HEK293T (cell line): Measurements from ENCODE around the gene POFUT2.

Experiments
- CTCF ChIA-PET: fragments of 350-600 bp; formaldehyde crosslinking; extraction: SDS; loops from one replicate; lab custom pipeline; 2021; ENCODE audit warnings: antibody characterized with exemption, inconsistent platforms; lab: Yijun Ruan, JAX
- POLR2A ChIA-PET: fragments of 350-600 bp; formaldehyde crosslinking; extraction: SDS; loops from one replicate; lab custom pipeline; 2020; ENCODE audit warnings: antibody characterized with exemption, inconsistent platforms; lab: Yijun Ruan, JAX
- DNase-seq: peaks from one replicate; pipeline ENCODE4 v3.0.0; 2012; ENCODE audit warnings: mixed read lengths; ENCODE audit errors: extremely low spot score
- ARNT ChIP-seq: fragments of 450-650 bp; IDR thresholded peaks from 2 replicates; pipeline ENCODE4 v1.6.1; 2017; ENCODE audit warnings: mild to moderate bottlenecking
- BHLHE40 ChIP-seq: fragments of 450-650 bp; IDR thresholded peaks from 2 replicates; pipeline ENCODE4 v1.6.1; 2016; ENCODE audit warnings: mild to moderate bottlenecking, moderate library complexity, borderline replicate concordance
- CTBP1 ChIP-seq: fragments of 450-650 bp; IDR thresholded peaks from 2 replicates; pipeline ENCODE4 v1.6.1; 2016; ENCODE audit warnings: borderline replicate concordance
- ELF4 ChIP-seq: fragments of 450-650 bp; IDR thresholded peaks from 2 replicates; pipeline ENCODE4 v1.6.1; 2017; ENCODE audit warnings: antibody characterized with exemption
- FOXA1 ChIP-seq: fragments of 450-650 bp; IDR thresholded peaks from 2 replicates; pipeline ENCODE4 v1.6.1; 2016; ENCODE audit warnings: mild to moderate bottlenecking
- FOXK2 ChIP-seq: fragments of 450-650 bp; IDR thresholded peaks from 2 replicates; pipeline ENCODE4 v1.6.1; 2016; ENCODE audit warnings: mild to moderate bottlenecking
- FOXM1 ChIP-seq: fragments of 450-650 bp; IDR thresholded peaks from 2 replicates; pipeline ENCODE4 v1.6.1; 2017; ENCODE audit warnings: mild to moderate bottlenecking, borderline replicate concordance
- HDGF ChIP-seq: fragments of 450-650 bp; IDR thresholded peaks from 2 replicates; pipeline ENCODE4 v1.6.1; 2017; ENCODE audit warnings: antibody characterized with exemption, borderline replicate concordance
- L3MBTL2 ChIP-seq: fragments of 450-650 bp; conservative IDR thresholded peaks from 2 replicates; pipeline ENCODE4 v1.6.1; 2016; ENCODE audit warnings: mild to moderate bottlenecking
- LEF1 ChIP-seq: fragments of 450-650 bp; IDR thresholded peaks from 2 replicates; pipeline ENCODE4 v1.6.1; 2017; ENCODE audit warnings: mild to moderate bottlenecking, borderline replicate concordance
- NFRKB ChIP-seq: fragments of 450-650 bp; IDR thresholded peaks from 2 replicates; pipeline ENCODE4 v1.6.1; 2016; ENCODE audit warnings: mild to moderate bottlenecking, moderate library complexity
- SP1 ChIP-seq: fragments of 450-650 bp; IDR thresholded peaks from 2 replicates; pipeline ENCODE4 v1.6.1; 2017
- SUZ12 ChIP-seq: fragments of 450-650 bp; IDR thresholded peaks from 2 replicates; pipeline ENCODE4 v1.6.1; 2016; ENCODE audit warnings: mild to moderate bottlenecking
- TARDBP ChIP-seq: fragments of 450-650 bp; IDR thresholded peaks from 2 replicates; pipeline ENCODE4 v1.6.1; 2016
- ZNF384 ChIP-seq: fragments of 450-650 bp; IDR thresholded peaks from 2 replicates; pipeline ENCODE4 v1.6.1; 2016
- TF ChIP-seq, protein P1 (sequence below): fragments of 450-650 bp; IDR thresholded peaks from 2 replicates; pipeline ENCODE4 v1.6.1; 2016

POFUT2 gene

DNA sequence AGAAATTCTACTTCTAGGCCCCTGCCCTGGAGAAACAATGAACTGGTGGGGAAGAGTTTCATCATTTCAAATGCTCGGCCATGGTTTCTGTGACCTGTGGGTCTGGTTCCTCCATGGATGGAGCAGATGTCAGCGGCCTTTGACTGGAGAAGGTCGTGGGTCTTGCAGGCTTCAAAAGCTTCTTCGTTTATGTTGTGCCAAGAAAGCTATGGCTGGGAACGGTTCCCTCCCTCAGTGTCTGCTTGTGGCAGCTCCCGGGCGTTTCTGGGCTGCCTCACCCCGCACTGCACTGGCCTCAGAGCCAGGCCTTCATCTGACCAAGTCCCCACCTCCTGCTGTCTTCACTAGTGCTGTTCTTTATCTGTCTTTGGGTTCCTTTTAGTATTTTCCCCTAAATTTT, 46.4 kb upstream of the POFUT2 start:
- CTCF ChIA-PET = no interaction called here
- POLR2A ChIA-PET = no interaction called here
- TF ChIP-seq L3MBTL2 (no peak), TARDBP (no peak), LEF1 (no peak), CTBP1 (no peak), SP1 (no peak), HDGF (no peak), ELF4 (no peak), FOXM1 (no peak), ZNF384 (no peak), BHLHE40 (no peak), NFRKB (no peak), FOXK2 (no peak), ARNT (no peak), SUZ12 (no peak), FOXA1 (no peak)
- TF ChIP-seq, protein P1, sequence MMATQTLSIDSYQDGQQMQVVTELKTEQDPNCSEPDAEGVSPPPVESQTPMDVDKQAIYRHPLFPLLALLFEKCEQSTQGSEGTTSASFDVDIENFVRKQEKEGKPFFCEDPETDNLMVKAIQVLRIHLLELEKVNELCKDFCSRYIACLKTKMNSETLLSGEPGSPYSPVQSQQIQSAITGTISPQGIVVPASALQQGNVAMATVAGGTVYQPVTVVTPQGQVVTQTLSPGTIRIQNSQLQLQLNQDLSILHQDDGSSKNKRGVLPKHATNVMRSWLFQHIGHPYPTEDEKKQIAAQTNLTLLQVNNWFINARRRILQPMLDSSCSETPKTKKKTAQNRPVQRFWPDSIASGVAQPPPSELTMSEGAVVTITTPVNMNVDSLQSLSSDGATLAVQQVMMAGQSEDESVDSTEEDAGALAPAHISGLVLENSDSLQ = no peak
- DNase-seq = no peak

DNA sequence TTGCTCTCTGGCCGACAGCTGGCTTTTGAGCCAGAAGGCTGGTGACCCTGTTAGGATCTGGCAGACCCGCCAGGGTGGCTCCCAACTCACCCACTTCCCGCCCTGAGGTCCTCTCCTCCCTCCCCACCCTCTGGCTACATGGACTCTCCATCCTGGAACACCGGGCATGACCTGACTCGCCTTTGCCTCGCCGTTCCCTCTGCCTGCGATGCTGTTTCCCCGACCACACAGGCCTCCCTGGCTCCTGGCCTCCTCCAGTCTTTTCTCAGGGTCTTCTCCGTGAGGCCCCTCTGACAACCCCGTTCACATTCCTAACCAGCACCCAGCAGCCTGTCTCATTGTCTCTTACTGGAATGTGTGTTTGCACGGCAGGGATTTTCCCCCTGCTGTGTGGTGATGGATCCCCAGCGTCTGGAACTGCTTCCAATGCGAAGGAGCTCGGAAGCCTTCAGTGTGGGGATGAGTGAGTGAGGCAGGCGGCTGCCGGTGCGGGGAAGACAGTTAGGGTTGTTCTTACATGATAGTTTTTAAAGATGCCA, 46.0 kb upstream of the POFUT2 start:
- CTCF ChIA-PET = no interaction called here
- POLR2A ChIA-PET = no interaction called here
- TF ChIP-seq ZNF384 = no peak
- no peak for DNase-seq

GRCh38 chr21:45332981-45333582, 45.4 kb upstream of the POFUT2 start:
- DNase-seq = no peak
- ChIA-PET POLR2A (no interaction called here), CTCF (no interaction called here)
- TF ChIP-seq FOXK2 = no peak
- no peak for TF ChIP-seq CTBP1
- TF ChIP-seq SUZ12 = no peak
- TF ChIP-seq HDGF = no peak
- TF ChIP-seq L3MBTL2 = no peak
- no peak for TF ChIP-seq NFRKB
- no peak for TF ChIP-seq TARDBP
- TF ChIP-seq LEF1 = no peak
- no peak for TF ChIP-seq SP1
- TF ChIP-seq FOXM1 = no peak
- TF ChIP-seq ARNT = no peak
- no peak for TF ChIP-seq ZNF384
- TF ChIP-seq ELF4 = no peak

DNA sequence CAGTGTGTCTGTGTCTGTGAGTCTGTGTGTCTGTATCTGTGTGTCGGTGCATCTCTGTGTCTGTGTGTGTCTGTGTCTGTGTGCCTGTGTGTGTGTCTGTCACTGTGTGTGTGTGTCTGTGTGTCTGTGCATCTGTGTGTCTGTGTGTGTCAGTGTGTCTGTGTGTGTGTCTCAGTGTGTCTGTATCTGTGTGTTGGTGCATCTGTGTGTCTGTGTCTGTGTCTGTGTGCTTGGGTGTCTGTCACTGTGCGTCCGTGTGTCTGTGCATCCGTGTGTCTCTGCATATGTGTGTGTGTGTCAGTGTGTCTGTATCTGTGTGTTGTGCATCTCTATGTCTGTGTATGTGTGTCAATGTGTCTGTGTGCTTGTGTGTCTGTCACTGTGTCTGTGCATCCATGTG, 44.7 kb upstream of the POFUT2 start:
- CTCF ChIA-PET = no interaction called here
- POLR2A ChIA-PET = no interaction called here
- no peak for TF ChIP-seq BHLHE40
- 0 out of 2 replicates have a peak, but pooled peaks have one; percentile 19 for TF ChIP-seq CTBP1
- peak; percentile 59; the same call in 1 of the 2 replicates for TF ChIP-seq TARDBP
- TF ChIP-seq SUZ12 = no peak
- no peak for DNase-seq

GRCh38 chr21:45331531-45332147, 43.9 kb upstream of the POFUT2 start:
- CTCF ChIA-PET = no interaction called here
- TF ChIP-seq HDGF = no peak
- TF ChIP-seq FOXA1 = no peak
- TF ChIP-seq ZNF384 = no peak
- no peak for TF ChIP-seq LEF1
- TF ChIP-seq, protein P1 = no peak
- no peak for TF ChIP-seq BHLHE40
- no peak for TF ChIP-seq ELF4
- no peak for TF ChIP-seq SUZ12
- TF ChIP-seq NFRKB = no peak
- no peak for DNase-seq
- POLR2A ChIA-PET = no interaction called here

DNA sequence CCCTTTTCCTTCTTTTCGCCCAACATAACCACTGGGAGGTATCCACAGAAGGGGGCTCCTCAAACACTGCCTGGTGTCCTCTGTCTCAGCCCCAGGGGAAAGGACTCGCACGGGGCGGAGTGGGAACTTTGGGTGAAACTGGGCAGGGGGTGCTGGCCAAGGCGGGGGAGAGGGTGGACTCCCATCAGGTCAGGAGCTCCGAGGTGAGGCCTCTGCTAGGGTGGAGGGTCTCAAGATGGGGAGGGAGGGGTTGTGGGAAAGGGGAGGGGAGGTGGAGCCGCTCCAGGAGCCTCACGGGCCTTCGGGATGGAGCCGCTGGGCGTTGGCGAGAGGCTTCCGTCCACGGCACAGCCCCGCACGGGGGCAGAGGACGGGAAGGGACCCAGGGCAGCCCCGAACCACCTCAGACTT, 43.2 kb upstream of the POFUT2 start:
- POLR2A ChIA-PET = no interaction called here
- no peak for TF ChIP-seq L3MBTL2
- TF ChIP-seq ZNF384 = no peak
- no peak for TF ChIP-seq TARDBP
- no peak for TF ChIP-seq CTBP1
- no peak for TF ChIP-seq SUZ12
- TF ChIP-seq SP1 = no peak
- TF ChIP-seq FOXA1 = no peak
- no peak for TF ChIP-seq LEF1
- no peak for TF ChIP-seq FOXM1
- no peak for TF ChIP-seq HDGF
- TF ChIP-seq NFRKB = no peak
- no peak for TF ChIP-seq ARNT
- no peak for DNase-seq
- CTCF ChIA-PET = no interaction called here
